Type B pancreatic cell (in vitro differentiated cells): ENCODE measurements around the gene CENPB. TPM values are rescaled to one million over a fixed set of nuclear protein-coding genes. Genes with fewer than 3 reads are reported as not detected.
A peak's percentile ranks its signal among the peaks of the same experiment; 100 is the strongest.
"Not testable (repeated sequence)": the region's sequence is repeated elsewhere in the genome, so short reads cannot be mapped to it uniquely, and the experiment has no call there.

Experiments used
- DNase-seq: peaks from one replicate; pipeline ENCODE4 v3.0.0; 2021; ENCODE audit warnings: mixed read lengths; ENCODE audit not compliant: unreplicated experiment; ENCODE audit errors: extremely low spot score
- H3K27ac Mint-ChIP-seq: 2 replicates; pipeline ENCODE4 v1.8.0; 2021; ENCODE audit warnings: mild to moderate bottlenecking, mixed read lengths
- H3K27me3 Mint-ChIP-seq: 2 replicates; pipeline ENCODE4 v1.8.0; 2021; ENCODE audit warnings: mixed read lengths
- H3K36me3 Mint-ChIP-seq: 2 replicates; pipeline ENCODE4 v1.8.0; 2021; ENCODE audit warnings: mixed read lengths
- H3K4me1 Mint-ChIP-seq: one replicate; pipeline ENCODE4 v1.8.0; 2021; ENCODE audit warnings: mixed read lengths; ENCODE audit not compliant: unreplicated experiment
- H3K4me3 Mint-ChIP-seq: 2 replicates; pipeline ENCODE4 v1.8.0; 2021; ENCODE audit warnings: mild to moderate bottlenecking, mixed read lengths
- H3K9me3 Mint-ChIP-seq: 2 replicates; pipeline ENCODE4 v1.8.0; 2021; ENCODE audit warnings: mixed read lengths
- total RNA-seq: library from RNA; stranded (reverse); gene quantifications from 2 replicates; pipeline ENCODE4 v1.2.1, GENCODE V29; 2021; ENCODE audit warnings: low replicate concordance
- TF ChIP-seq, protein P1 (sequence below): fragments of 200-600 bp; sonication (generic); conservative IDR thresholded peaks from 2 replicates; pipeline ENCODE4 v1.5.0; 2021; ENCODE audit warnings: antibody characterized with exemption, mild to moderate bottlenecking

The CENPB gene
- total RNA-seq, 1 donor from 2014 or later, result 63.2 TPM

DNA sequence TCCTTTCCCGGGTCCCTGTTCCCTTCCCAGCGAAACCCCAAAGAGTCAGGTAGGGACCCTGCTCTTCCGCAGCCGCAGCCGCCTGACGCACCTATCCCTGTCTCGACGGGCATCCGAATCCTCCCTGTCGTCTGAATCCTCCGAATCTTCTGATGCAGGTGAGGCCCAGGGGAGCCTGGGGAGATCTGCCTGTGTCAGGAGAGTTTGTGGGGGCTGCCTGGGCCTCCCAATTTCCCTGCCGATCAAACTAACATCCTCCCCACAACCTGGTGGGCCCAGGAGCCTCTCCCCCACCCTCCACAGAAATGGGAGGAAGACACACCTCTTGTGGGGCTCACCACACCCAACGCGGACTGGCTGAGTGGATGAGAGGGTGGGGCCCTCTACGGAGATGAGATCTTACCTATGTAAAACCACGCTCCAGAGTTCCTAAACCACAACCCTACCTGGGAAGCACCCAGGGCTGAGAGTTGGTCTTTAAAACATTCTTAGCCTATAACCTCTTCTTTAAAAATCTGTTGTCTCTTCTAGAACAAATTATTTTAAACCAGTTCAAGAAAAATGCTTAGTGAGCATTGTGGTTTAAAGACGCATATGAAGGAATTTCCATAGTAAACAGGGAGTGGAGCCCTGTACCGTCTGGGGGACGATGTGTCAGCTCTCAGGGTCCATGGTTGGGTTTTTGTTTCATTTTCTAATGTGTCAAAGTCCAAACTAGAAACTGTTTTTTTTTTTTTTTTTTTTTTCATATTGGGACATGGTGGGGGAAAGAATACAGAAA lies 11.2 kb upstream of the CENPB start:
- H3K9me3 Mint-ChIP-seq, result no peaks in the 10 kb centered on the region
- peaks cover 33% of the 10 kb centered on the region for H3K4me1 Mint-ChIP-seq
- DNase-seq, result no peak
- TF ChIP-seq, protein P1, sequence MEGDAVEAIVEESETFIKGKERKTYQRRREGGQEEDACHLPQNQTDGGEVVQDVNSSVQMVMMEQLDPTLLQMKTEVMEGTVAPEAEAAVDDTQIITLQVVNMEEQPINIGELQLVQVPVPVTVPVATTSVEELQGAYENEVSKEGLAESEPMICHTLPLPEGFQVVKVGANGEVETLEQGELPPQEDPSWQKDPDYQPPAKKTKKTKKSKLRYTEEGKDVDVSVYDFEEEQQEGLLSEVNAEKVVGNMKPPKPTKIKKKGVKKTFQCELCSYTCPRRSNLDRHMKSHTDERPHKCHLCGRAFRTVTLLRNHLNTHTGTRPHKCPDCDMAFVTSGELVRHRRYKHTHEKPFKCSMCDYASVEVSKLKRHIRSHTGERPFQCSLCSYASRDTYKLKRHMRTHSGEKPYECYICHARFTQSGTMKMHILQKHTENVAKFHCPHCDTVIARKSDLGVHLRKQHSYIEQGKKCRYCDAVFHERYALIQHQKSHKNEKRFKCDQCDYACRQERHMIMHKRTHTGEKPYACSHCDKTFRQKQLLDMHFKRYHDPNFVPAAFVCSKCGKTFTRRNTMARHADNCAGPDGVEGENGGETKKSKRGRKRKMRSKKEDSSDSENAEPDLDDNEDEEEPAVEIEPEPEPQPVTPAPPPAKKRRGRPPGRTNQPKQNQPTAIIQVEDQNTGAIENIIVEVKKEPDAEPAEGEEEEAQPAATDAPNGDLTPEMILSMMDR, result no peak
- peak overlapping the region; percentile 91 for H3K4me3 Mint-ChIP-seq
- H3K36me3 Mint-ChIP-seq, result peaks cover 5% of the 10 kb centered on the region
- H3K27ac Mint-ChIP-seq, result peak overlapping the region; percentile 89
- no peaks in the 10 kb centered on the region for H3K27me3 Mint-ChIP-seq

DNA sequence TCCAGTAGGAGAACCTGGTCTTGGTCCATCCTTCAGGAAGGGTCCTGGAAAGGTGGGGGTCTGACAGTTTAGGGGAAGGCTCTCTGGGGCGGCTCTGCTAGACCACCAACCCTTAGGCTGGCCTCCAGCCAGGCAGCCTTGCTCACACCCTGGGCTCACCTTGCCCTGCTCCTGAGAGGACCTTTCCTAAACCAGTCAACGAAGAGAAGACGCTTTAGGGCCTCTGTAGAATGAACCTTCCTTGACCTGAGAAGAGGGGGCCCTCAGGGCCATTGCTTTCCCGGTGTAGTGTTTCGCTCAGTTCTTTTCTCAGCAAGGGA lies 10.6 kb upstream of the CENPB start:
- no peak for DNase-seq
- peaks cover 33% of the 10 kb centered on the region for H3K4me1 Mint-ChIP-seq
- H3K9me3 Mint-ChIP-seq, result no peaks in the 10 kb centered on the region
- peak overlapping the region; percentile 91 for H3K4me3 Mint-ChIP-seq
- TF ChIP-seq, protein P1, result no peak
- no peaks in the 10 kb centered on the region for H3K27me3 Mint-ChIP-seq
- no peaks in the 10 kb centered on the region for H3K36me3 Mint-ChIP-seq
- H3K27ac Mint-ChIP-seq, result peak overlapping the region; percentile 89

DNA sequence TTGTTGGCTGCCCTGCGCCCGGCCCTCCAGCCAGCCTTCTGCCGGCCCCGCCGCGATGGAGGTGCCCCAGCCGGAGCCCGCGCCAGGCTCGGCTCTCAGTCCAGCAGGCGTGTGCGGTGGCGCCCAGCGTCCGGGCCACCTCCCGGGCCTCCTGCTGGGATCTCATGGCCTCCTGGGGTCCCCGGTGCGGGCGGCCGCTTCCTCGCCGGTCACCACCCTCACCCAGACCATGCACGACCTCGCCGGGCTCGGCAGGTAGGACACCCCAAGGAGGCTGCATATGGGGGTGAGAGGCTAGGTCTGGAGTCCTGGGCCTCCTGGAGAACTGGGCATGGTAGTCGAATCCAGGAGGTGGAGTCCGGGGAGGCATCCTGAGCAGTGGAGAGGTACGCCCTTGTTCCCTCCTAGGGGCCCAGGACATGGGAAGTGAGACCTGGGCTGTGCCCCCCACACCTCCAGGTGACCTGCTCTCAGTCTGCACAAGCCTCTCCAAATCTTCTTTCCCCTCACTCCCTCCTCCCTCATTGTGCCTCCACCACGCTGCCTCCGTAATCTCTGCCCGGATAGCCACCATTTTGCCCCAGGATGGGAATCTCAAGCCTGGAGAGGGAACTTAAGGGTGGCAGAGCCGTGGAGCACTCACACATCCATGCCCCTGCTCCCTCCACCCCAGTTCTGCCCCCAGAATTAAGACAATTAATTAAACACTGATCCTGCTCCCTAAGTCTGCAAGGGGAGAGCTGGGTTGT lies 10.1 kb upstream of the CENPB start:
- peaks cover 33% of the 10 kb centered on the region for H3K4me1 Mint-ChIP-seq
- no peaks in the 10 kb centered on the region for H3K36me3 Mint-ChIP-seq
- no peaks in the 10 kb centered on the region for H3K9me3 Mint-ChIP-seq
- TF ChIP-seq, protein P1, result no peak
- no peaks in the 10 kb centered on the region for H3K27me3 Mint-ChIP-seq
- H3K4me3 Mint-ChIP-seq, result peak overlapping the region; percentile 91
- no peak for DNase-seq
- peak overlapping the region; percentile 89 for H3K27ac Mint-ChIP-seq

DNA sequence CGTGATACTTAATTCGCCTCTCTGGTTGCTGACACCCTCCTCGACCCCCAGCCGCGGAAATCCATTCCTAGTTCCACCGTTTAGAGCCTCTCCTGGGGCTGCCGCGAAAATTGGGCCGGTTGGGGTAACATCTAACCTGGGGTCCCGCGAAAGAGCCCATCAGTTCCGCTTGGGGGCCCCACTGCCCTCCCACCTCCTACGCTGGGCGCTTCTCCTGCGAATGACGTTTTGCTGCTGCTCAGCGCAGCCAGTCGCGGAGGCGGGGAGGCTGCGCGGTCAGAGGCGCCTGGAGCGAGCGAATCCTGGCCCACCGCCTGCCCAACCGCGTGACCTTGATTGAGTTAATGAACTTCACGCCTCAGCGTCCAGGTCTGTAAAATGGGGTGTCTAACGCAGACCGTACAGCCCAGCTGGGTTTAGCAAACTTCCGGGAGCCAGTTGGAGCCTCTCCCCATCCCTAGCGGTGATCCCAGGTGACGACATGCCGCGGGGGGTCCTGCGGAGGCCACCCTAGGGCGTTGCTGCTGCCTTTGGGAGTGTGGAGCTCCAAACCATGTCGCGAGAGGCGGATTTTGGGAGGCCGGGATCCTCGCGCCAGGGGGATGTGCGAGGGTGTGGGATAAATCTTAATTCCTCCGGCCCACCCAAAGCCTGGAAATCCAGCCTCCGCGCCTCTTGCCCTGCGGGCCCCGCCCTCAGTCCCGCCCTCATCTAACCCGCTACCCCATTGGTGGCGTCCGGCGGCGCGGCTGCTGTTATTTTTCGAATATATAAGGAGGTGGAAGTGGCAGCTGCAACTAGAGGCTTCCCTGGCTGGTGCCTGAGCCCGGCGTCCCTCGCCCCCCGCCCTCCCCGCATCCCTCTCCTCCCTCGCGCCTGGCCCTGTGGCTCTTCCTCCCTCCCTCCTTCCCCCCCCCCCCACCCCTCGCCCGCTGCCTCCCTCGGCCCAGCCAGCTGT lies 9.2 kb upstream of the CENPB start, which contains the start of gene CDC25B:
Gene CDC25B, plus strand, starts transcription at position 800 of the 958 bp plus-strand sequence. CDS start 222 bp downstream, outside the sequence.
- H3K9me3 Mint-ChIP-seq, result no peaks in the 10 kb centered on the region
- TF ChIP-seq, protein P1, result peak; percentile 72
- H3K4me3 Mint-ChIP-seq, result peak within 1 kb of the TSS; percentile 91
- H3K4me1 Mint-ChIP-seq, result peaks cover 33% of the 10 kb centered on the region
- DNase-seq, result peak; percentile 90
- no peaks in the 10 kb centered on the region for H3K27me3 Mint-ChIP-seq
- H3K36me3 Mint-ChIP-seq, result no peaks in the 10 kb centered on the region
- peak within 1 kb of the TSS; percentile 89 for H3K27ac Mint-ChIP-seq

DNA sequence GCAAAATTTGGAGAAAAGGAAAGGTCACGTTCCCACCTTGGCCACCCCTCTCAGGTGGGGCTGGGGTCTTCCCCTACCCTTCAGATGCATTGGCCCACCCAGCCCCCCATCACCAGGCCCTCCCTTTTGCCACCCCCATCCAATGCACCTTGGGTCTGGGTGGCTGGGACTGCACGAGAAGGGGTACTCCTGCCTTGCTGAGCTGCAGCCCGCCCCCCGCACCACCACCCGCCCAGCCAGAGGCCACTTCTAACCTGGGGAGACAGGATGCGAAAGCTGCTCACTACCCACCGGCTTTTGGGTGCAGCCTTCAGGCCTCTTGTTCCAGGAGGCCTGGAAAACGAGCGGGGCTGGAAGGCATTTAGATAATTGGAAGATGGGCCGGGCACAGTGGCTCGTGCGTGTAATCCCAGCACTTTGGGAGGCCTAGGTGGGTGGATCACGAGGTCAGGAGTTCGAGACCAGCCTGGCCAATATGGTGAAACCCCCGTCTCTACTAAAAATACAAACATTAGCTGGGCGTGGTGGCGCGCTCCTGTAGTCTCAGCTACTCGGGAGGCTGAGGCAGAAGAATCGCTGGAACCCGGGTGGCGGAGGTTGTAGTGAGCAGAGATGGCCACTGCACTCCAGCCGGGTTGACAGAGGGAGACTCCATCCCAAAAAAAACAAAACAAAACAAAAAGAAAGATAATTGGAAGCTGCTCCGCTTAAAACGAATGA lies 8.3 kb upstream of the CENPB start:
- no peaks in the 10 kb centered on the region for H3K27me3 Mint-ChIP-seq
- H3K4me1 Mint-ChIP-seq, result peaks cover 27% of the 10 kb centered on the region
- H3K27ac Mint-ChIP-seq, result no peak overlapping the region
- H3K4me3 Mint-ChIP-seq, result peak overlapping the region; percentile 89
- H3K9me3 Mint-ChIP-seq, result no peaks in the 10 kb centered on the region
- no peak for DNase-seq
- TF ChIP-seq, protein P1, result no peak
- no peaks in the 10 kb centered on the region for H3K36me3 Mint-ChIP-seq

DNA sequence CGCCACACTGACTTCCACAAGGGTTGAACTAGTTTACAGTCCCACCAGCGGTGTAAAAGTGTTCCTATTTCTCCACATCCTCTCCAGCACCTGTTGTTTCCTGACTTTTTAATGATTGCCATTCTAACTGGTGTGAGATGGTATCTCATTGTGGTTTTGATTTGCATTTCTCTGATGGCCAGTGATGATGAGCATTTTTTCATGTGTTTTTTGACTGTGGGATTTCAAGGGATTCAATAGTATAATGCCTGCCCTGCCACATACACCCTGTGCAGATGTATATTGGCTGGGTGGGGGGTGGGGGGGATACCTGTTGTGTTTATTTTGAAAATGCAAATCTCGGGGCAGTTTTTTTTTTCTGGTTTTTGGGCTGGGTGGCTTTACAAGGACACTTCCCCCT lies 7.6 kb upstream of the CENPB start:
- H3K9me3 Mint-ChIP-seq, H3K36me3 Mint-ChIP-seq, H3K27me3 Mint-ChIP-seq, DNase-seq, H3K4me3 Mint-ChIP-seq, H3K27ac Mint-ChIP-seq: not testable (repeated sequence)
- H3K4me1 Mint-ChIP-seq, result peaks cover 22% of the 10 kb centered on the region

DNA sequence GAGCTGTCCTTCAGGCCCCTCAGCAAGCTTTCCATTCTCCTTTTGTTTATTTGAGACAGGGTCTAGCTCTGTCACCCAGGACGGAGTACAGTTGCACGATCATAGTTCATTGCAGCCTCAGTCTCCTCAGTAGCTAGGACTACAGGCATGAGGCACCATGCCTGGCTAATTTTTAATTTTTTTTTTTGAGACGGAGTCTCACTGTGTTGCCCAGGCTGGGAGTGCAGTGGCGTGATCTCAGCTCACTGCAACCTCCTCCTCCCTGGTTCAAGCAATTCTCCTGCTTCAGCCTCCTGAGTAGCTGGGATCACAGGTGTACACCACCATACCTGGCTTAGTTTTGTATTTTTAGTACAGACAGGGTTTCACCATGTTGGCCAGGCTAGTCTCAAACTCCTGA lies 2.7 kb upstream of the CENPB start:
- H3K27me3 Mint-ChIP-seq, H3K27ac Mint-ChIP-seq, H3K36me3 Mint-ChIP-seq, DNase-seq, H3K9me3 Mint-ChIP-seq: not testable (repeated sequence)
- Mint-ChIP-seq H3K4me1 (peaks cover 12% of the 10 kb centered on the region), H3K4me3 (peak overlapping the region; percentile 68)
